Measurements from ENCODE around the gene IRX3. TPM values are rescaled to one million over a fixed set of nuclear protein-coding genes. Genes with fewer than 3 reads are reported as not detected.

Gene IRX3
- total RNA-seq, 1 donor from 2014 or later: 4.1 TPM

DNA sequence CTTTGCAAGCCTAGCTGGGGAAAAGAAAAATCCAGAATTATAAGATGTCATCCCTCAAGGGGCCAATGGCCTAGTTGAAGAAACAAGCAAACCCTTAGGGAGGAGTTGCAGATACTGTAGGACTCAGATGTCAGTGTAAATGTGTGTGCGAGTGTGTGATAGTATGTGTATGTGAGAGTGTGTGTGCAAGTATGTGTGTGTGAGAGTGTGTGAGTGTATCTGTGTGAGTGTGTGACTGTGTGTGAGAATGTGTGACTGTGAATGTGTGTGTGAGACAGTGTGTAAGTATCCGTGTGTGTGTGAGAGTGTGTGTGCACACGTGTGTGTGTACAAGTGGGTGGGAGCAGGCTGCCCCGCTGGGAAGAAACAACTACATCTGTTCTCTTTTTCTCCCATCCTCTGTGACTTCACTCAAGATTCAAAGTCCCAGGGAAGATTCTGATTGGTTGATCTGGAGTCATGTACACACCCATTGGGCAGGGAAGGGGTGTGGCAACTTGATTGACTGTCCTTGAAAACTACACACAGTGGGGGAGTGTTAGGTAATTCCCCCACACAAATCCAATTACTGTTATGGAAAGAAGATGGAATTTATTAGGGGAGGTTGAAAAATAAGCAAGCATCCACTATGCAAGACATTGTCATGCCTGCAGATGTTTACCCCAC lies 40.7 kb downstream of the IRX3 start:
- no peak for DNase-seq (ENCODE audit: low spot score, unreplicated experiment)
- Mint-ChIP-seq H3K27ac (no peak overlapping the region), H3K4me3 (ENCODE audit: low read depth) (no peak overlapping the region), H3K27me3 (peaks cover 20% of the 10 kb centered on the region), H3K4me1 (ENCODE audit: low read depth) (no peaks in the 10 kb centered on the region), H3K9me3 (ENCODE audit: low read depth) (peaks cover 6% of the 10 kb centered on the region), H3K36me3 (ENCODE audit: insufficient read depth) (no peaks in the 10 kb centered on the region)
- TF ChIP-seq, protein P1, sequence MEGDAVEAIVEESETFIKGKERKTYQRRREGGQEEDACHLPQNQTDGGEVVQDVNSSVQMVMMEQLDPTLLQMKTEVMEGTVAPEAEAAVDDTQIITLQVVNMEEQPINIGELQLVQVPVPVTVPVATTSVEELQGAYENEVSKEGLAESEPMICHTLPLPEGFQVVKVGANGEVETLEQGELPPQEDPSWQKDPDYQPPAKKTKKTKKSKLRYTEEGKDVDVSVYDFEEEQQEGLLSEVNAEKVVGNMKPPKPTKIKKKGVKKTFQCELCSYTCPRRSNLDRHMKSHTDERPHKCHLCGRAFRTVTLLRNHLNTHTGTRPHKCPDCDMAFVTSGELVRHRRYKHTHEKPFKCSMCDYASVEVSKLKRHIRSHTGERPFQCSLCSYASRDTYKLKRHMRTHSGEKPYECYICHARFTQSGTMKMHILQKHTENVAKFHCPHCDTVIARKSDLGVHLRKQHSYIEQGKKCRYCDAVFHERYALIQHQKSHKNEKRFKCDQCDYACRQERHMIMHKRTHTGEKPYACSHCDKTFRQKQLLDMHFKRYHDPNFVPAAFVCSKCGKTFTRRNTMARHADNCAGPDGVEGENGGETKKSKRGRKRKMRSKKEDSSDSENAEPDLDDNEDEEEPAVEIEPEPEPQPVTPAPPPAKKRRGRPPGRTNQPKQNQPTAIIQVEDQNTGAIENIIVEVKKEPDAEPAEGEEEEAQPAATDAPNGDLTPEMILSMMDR (IDR thresholded peaks at IDR 0.05; ENCODE audit: unreplicated experiment): no peak

DNA sequence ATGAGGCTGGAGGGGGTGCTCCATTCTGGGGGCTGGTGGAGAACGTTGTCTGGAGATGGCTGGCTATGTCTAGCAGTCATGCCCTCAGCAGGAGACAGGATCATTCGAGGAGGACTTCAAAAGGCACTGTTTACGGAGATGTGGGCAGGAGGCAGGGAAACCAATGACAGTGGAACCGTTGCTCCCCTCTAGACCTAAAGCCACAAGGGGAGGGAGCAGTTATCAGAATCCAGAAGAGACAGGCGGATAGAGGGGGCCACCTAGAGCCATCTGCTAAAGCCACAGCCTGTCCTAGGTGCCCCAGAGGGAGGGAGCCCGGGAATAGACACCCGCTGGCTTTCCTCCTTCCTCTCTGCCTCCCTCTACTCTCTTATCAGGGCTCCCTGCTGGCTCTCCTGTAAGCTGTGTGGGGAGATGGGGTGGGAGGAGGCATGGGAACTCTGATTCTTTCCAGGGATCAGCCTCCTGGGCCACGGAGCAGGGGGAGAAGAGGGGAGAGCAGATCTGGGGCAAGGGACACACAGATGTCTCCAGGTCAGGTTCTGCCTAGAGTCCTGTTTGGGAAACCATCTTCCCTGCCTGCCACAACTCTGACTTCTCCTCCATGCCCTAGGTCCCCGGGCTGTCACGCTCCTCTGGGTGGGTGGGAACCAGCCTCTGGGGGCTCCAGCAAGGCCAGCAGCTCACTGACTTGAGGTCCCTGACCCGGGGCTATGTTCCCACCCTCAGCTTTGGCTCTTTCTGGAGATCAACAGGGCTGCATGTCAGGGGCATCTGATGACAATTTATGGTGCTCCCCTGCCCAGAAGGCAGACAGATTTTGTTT lies 42.3 kb downstream of the IRX3 start:
- peaks cover 20% of the 10 kb centered on the region for H3K27me3 Mint-ChIP-seq
- no peak overlapping the region for H3K4me3 Mint-ChIP-seq (ENCODE audit: low read depth)
- no peaks in the 10 kb centered on the region for H3K36me3 Mint-ChIP-seq (ENCODE audit: insufficient read depth)
- H3K9me3 Mint-ChIP-seq (ENCODE audit: low read depth): peaks cover 6% of the 10 kb centered on the region
- no peak overlapping the region for H3K27ac Mint-ChIP-seq
- TF ChIP-seq, protein P1 (IDR thresholded peaks at IDR 0.05; ENCODE audit: unreplicated experiment): no peak
- no peaks in the 10 kb centered on the region for H3K4me1 Mint-ChIP-seq (ENCODE audit: low read depth)
- no peak for DNase-seq (ENCODE audit: low spot score, unreplicated experiment)

- Mint-ChIP-seq H3K27me3 (peaks cover 20% of the 10 kb centered on the region), H3K4me1 (ENCODE audit: low read depth) (no peaks in the 10 kb centered on the region), H3K9me3 (ENCODE audit: low read depth) (peaks cover 6% of the 10 kb centered on the region), H3K36me3 (ENCODE audit: insufficient read depth) (no peaks in the 10 kb centered on the region), H3K27ac (no peak overlapping the region), H3K4me3 (ENCODE audit: low read depth) (no peak overlapping the region)
- no peak for DNase-seq (ENCODE audit: low spot score, unreplicated experiment)
- TF ChIP-seq, protein P1 (IDR thresholded peaks at IDR 0.05; ENCODE audit: unreplicated experiment): no peak
Measured at GRCh38 chr16:54243202-54243601, 43.4 kb downstream of the IRX3 start.

DNA sequence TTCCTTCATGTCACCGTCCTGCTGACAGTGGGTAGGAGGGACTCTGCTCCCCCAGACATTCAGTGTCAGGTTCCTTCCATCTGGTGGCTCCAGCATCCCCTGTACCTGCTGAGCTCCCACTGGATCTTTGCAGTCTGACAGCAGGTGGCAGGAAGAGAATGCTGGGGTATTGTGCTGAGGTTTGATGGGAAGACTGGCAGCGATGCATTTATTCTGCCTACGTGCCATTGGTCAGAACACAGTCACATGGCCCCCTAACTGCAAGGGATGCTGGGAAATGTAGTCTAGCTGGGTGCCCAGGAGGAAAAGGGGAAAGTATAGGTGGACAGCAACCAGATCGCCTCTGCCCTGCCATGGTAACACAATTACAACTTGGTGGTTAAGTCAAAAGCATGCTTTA lies 44.4 kb downstream of the IRX3 start:
- TF ChIP-seq, protein P1 (IDR thresholded peaks at IDR 0.05; ENCODE audit: unreplicated experiment): no peak
- Mint-ChIP-seq H3K4me3 (ENCODE audit: low read depth) (no peak overlapping the region), H3K4me1 (ENCODE audit: low read depth) (no peaks in the 10 kb centered on the region), H3K27me3 (peaks cover 20% of the 10 kb centered on the region), H3K9me3 (ENCODE audit: low read depth) (peaks cover 6% of the 10 kb centered on the region), H3K27ac (no peak overlapping the region), H3K36me3 (ENCODE audit: insufficient read depth) (no peaks in the 10 kb centered on the region)
- DNase-seq (ENCODE audit: low spot score, unreplicated experiment): no peak

GRCh38 chr16:54241525-54241924 lies 45.1 kb downstream of the IRX3 start:
- no peak for DNase-seq (ENCODE audit: low spot score, unreplicated experiment)
- Mint-ChIP-seq H3K4me3 (ENCODE audit: low read depth) (no peak overlapping the region), H3K27ac (no peak overlapping the region), H3K27me3 (peaks cover 20% of the 10 kb centered on the region), H3K4me1 (ENCODE audit: low read depth) (no peaks in the 10 kb centered on the region), H3K36me3 (ENCODE audit: insufficient read depth) (no peaks in the 10 kb centered on the region), H3K9me3 (ENCODE audit: low read depth) (peaks cover 6% of the 10 kb centered on the region)
- TF ChIP-seq, protein P1 (IDR thresholded peaks at IDR 0.05; ENCODE audit: unreplicated experiment): no peak

Measured in progenitor cell of endocrine pancreas (in vitro differentiated cells).